ENCODE measurements around the gene GGNBP2.

GRCh38 chr17:36501963-36502362 lies 42.8 kb upstream of the GGNBP2 start:
- TF ChIP-seq CTCF (IDR thresholded peaks at IDR 0.05) = no peak
- no peak for TF ChIP-seq POLR2A (IDR thresholded peaks at IDR 0.05)
- TF ChIP-seq POLR2AphosphoS5 (IDR thresholded peaks at IDR 0.05) = no peak

Data from sigmoid colon (tissue), 4 donors.